ENCODE data around the gene KCTD6. TPM values are rescaled to one million over a fixed set of nuclear protein-coding genes. Genes with fewer than 3 reads are reported as not detected.

The KCTD6 gene
- total RNA-seq, 2 experiments from 2014 or later, result 16.4 to 17.1 TPM

- H3K4me2 ChIP-seq (ENCODE audit: low read length), result no peak overlapping the region
- no TSS peak for BruUV-seq (replicated peaks)
- H3K4me3 ChIP-seq (ENCODE audit: low read depth, low read length, poor library complexity, severe bottlenecking), result no peak overlapping the region
- H3K9me2 ChIP-seq (ENCODE audit: insufficient read depth, low read length), result no peaks in the 10 kb centered on the region
- ChIA-PET CTCF (ENCODE audit: unreplicated experiment) (no interaction called here), POLR2A (interaction anchor here (0.6 kb wide), 1 partner anchor 160 kb away, joined by 6 read pairs; no protein-coding TSS in a partner anchor)
- no peaks in the 10 kb centered on the region for H4K20me1 ChIP-seq (ENCODE audit: insufficient read depth, low read length)
- no peaks in the 10 kb centered on the region for H3K4me1 ChIP-seq (ENCODE audit: insufficient read depth, low read length, poor library complexity, severe bottlenecking)
- H3K9me3 ChIP-seq (ENCODE audit: low read length), result no peaks in the 10 kb centered on the region
- intact Hi-C loops (cut with micrococcal nuclease; ENCODE audit: unreplicated experiment), result no loop called here
- H3K36me3 ChIP-seq (ENCODE audit: insufficient read depth, low read length), result no peaks in the 10 kb centered on the region
- H3K79me2 ChIP-seq (ENCODE audit: insufficient read depth, low read depth, low read length), result no peaks in the 10 kb centered on the region
- no peak for DNase-seq (ENCODE audit: low spot score)
- TF ChIP-seq CTCF (conservative IDR thresholded peaks at IDR 0.05; ENCODE audit: low read length) (no peak), EZH2phosphoT487 (IDR thresholded peaks at IDR 0.05; ENCODE audit: borderline replicate concordance, low read depth, low read length) (no peak)
- H2AFZ ChIP-seq (ENCODE audit: low read length), result no peak overlapping the region
- H3K27ac ChIP-seq (ENCODE audit: low read depth, low read length, poor library complexity, severe bottlenecking), result no peak overlapping the region
Measured at GRCh38 chr3:58521336-58521670, 29.4 kb downstream of the KCTD6 start.

- CTCF ChIA-PET (ENCODE audit: unreplicated experiment), result no interaction called here
- no peak for TF ChIP-seq EZH2phosphoT487 (IDR thresholded peaks at IDR 0.05; ENCODE audit: borderline replicate concordance, low read depth, low read length)
- TF ChIP-seq CTCF (conservative IDR thresholded peaks at IDR 0.05; ENCODE audit: low read length), result no peak
Measured at GRCh38 chr3:58521917-58522631, 30.2 kb downstream of the KCTD6 start.

GRCh38 chr3:58522759-58523425 is 31.0 kb downstream of the KCTD6 start:
- no peaks in the 10 kb centered on the region for H3K9me2 ChIP-seq (ENCODE audit: insufficient read depth, low read length)

More at GRCh38 chr3:58521917-58522631, 30.2 kb downstream of the KCTD6 start:
- Histone ChIP-seq H3K4me2 (ENCODE audit: low read length) (no peak overlapping the region), H3K79me2 (ENCODE audit: insufficient read depth, low read depth, low read length) (no peaks in the 10 kb centered on the region), H4K20me1 (ENCODE audit: insufficient read depth, low read length) (no peaks in the 10 kb centered on the region), H2AFZ (ENCODE audit: low read length) (no peak overlapping the region), H3K9me2 (ENCODE audit: insufficient read depth, low read length) (no peaks in the 10 kb centered on the region), H3K36me3 (ENCODE audit: insufficient read depth, low read length) (no peaks in the 10 kb centered on the region), H3K4me1 (ENCODE audit: insufficient read depth, low read length, poor library complexity, severe bottlenecking) (no peaks in the 10 kb centered on the region), H3K9me3 (ENCODE audit: low read length) (no peaks in the 10 kb centered on the region), H3K27ac (ENCODE audit: low read depth, low read length, poor library complexity, severe bottlenecking) (no peak overlapping the region), H3K4me3 (ENCODE audit: low read depth, low read length, poor library complexity, severe bottlenecking) (no peak overlapping the region)
- no TSS peak for BruUV-seq (replicated peaks)
- intact Hi-C loops (cut with micrococcal nuclease; ENCODE audit: unreplicated experiment), result no loop called here
- no peak for DNase-seq (ENCODE audit: low spot score)
- POLR2A ChIA-PET, result interaction anchor here (0.6 kb wide), 1 partner anchor 161 kb away, joined by 6 read pairs; no protein-coding TSS in a partner anchor

More at GRCh38 chr3:58522759-58523425, 31.0 kb downstream of the KCTD6 start:
- Histone ChIP-seq H2AFZ (ENCODE audit: low read length) (no peak overlapping the region), H3K4me3 (ENCODE audit: low read depth, low read length, poor library complexity, severe bottlenecking) (no peak overlapping the region), H3K4me1 (ENCODE audit: insufficient read depth, low read length, poor library complexity, severe bottlenecking) (no peaks in the 10 kb centered on the region), H3K27ac (ENCODE audit: low read depth, low read length, poor library complexity, severe bottlenecking) (no peak overlapping the region), H3K36me3 (ENCODE audit: insufficient read depth, low read length) (no peaks in the 10 kb centered on the region), H4K20me1 (ENCODE audit: insufficient read depth, low read length) (no peaks in the 10 kb centered on the region), H3K79me2 (ENCODE audit: insufficient read depth, low read depth, low read length) (no peaks in the 10 kb centered on the region), H3K9me3 (ENCODE audit: low read length) (no peaks in the 10 kb centered on the region), H3K4me2 (ENCODE audit: low read length) (no peak overlapping the region)
- no peak for DNase-seq (ENCODE audit: low spot score)
- intact Hi-C loops (cut with micrococcal nuclease; ENCODE audit: unreplicated experiment), result no loop called here
- no TSS peak for BruUV-seq (replicated peaks)
- CTCF ChIA-PET (ENCODE audit: unreplicated experiment), result no interaction called here
- POLR2A ChIA-PET, result no interaction called here
- no peak for TF ChIP-seq EZH2phosphoT487 (IDR thresholded peaks at IDR 0.05; ENCODE audit: borderline replicate concordance, low read depth, low read length)
- TF ChIP-seq CTCF (conservative IDR thresholded peaks at IDR 0.05; ENCODE audit: low read length), result no peak
